Stimulated activated CD8-positive, alpha-beta memory T cell treated with anti-CD3 and anti-CD28 coated beads, Interleukin-12 subunit alpha, Interleukin-12 subunit beta, amount 100 ng/mL, for 24 hours (primary cell): Measurements from ENCODE around the gene ST7.
"Not testable (repeated sequence)": the region's sequence is repeated elsewhere in the genome, so short reads cannot be mapped to it uniquely, and the experiment has no call there.

ENCODE experiments used
- DNase-seq: peaks from one replicate; pipeline ENCODE4 v3.0.0-alpha.2; 2020; ENCODE audit errors: extremely low read depth

Gene ST7

GRCh38 chr7:117225536-117225935 lies 272.2 kb downstream of the ST7 start:
- DNase-seq, result no peak

- DNase-seq, result no peak
Observed at GRCh38 chr7:117227091-117227490, 273.8 kb downstream of the ST7 start.

GRCh38 chr7:117229350-117229749 lies 276.0 kb downstream of the ST7 start:
- no peak for DNase-seq

GRCh38 chr7:117230276-117231046 lies 277.2 kb downstream of the ST7 start:
- no peak for DNase-seq

- no peak for DNase-seq
Observed at GRCh38 chr7:117231047-117231359, 277.7 kb downstream of the ST7 start.

- DNase-seq, result no peak
Observed at GRCh38 chr7:117237646-117238045, 284.3 kb downstream of the ST7 start.

GRCh38 chr7:117238472-117238871 lies 285.2 kb downstream of the ST7 start:
- no peak for DNase-seq

- no peak for DNase-seq
Observed at GRCh38 chr7:117238937-117239336, 285.6 kb downstream of the ST7 start.

- no peak for DNase-seq
Observed at GRCh38 chr7:117241088-117241487, 287.8 kb downstream of the ST7 start.

GRCh38 chr7:117243390-117243789 lies 290.1 kb downstream of the ST7 start:
- no peak for DNase-seq

- DNase-seq, result not testable (repeated sequence)
Observed at GRCh38 chr7:117245703-117246102, 292.4 kb downstream of the ST7 start.

GRCh38 chr7:117247809-117248208 lies 294.5 kb downstream of the ST7 start:
- no peak for DNase-seq

GRCh38 chr7:117248829-117249228 lies 295.5 kb downstream of the ST7 start:
- no peak for DNase-seq

- DNase-seq, result no peak
Observed at GRCh38 chr7:117249696-117250095, 296.4 kb downstream of the ST7 start.

- DNase-seq, result no peak
Observed at GRCh38 chr7:117250245-117250644, 296.9 kb downstream of the ST7 start.

- no peak for DNase-seq
Observed at GRCh38 chr7:117250801-117251200, 297.5 kb downstream of the ST7 start.

GRCh38 chr7:117251687-117252086 lies 298.4 kb downstream of the ST7 start:
- no peak for DNase-seq

GRCh38 chr7:117259615-117260014 lies 306.3 kb downstream of the ST7 start:
- DNase-seq, result no peak

GRCh38 chr7:117262546-117262945 lies 309.2 kb downstream of the ST7 start:
- no peak for DNase-seq

GRCh38 chr7:117264716-117265115 lies 311.4 kb downstream of the ST7 start:
- DNase-seq, result no peak

- no peak for DNase-seq
Observed at GRCh38 chr7:117269417-117269816, 316.1 kb downstream of the ST7 start.

GRCh38 chr7:117269886-117270285 lies 316.6 kb downstream of the ST7 start:
- DNase-seq, result no peak

- no peak for DNase-seq
Observed at GRCh38 chr7:117270371-117270770, 317.1 kb downstream of the ST7 start.

- DNase-seq, result no peak
Observed at GRCh38 chr7:117271566-117271965, 318.3 kb downstream of the ST7 start.
